HPDE6-E6E7 (cell line): Measurements from ENCODE around the gene SBNO2.

ENCODE experiments used
- DNase-seq: peaks from one replicate; pipeline ENCODE4 v3.0.0; 2011; ENCODE audit warnings: missing footprints; ENCODE audit errors: extremely low spot score

SBNO2 gene

GRCh38 chr19:1105873-1106840 is 67.9 kb downstream of the SBNO2 start:
- no peak for DNase-seq

GRCh38 chr19:1105008-1105872 is 68.8 kb downstream of the SBNO2 start:
- DNase-seq, result no peak

- no peak for DNase-seq
Measured at GRCh38 chr19:1104311-1105007, 69.6 kb downstream of the SBNO2 start.

GRCh38 chr19:1103708-1104310 is 70.3 kb downstream of the SBNO2 start, which contains the start of gene GPX4:
TSS of gene GPX4 (plus strand) at chr19:1103994. CDS start at chr19:1104044, 50 bp downstream.
- DNase-seq, result peak; percentile 90

GRCh38 chr19:1103132-1103707 is 70.8 kb downstream of the SBNO2 start:
- no peak for DNase-seq

GRCh38 chr19:1102407-1103131 is 71.5 kb downstream of the SBNO2 start:
- DNase-seq, result peak; percentile 81

GRCh38 chr19:1101337-1101698 is 72.8 kb downstream of the SBNO2 start:
- no peak for DNase-seq

- no peak for DNase-seq
Measured at GRCh38 chr19:1098177-1099051, 75.7 kb downstream of the SBNO2 start.

GRCh38 chr19:1097810-1098176 is 76.3 kb downstream of the SBNO2 start:
- DNase-seq, result no peak

GRCh38 chr19:1094978-1095701 is 78.9 kb downstream of the SBNO2 start, which contains the start of gene POLR2E:
TSS of gene POLR2E (minus strand) at chr19:1095375. CDS start at chr19:1095315, 60 bp downstream.
- peak; percentile 94 for DNase-seq

GRCh38 chr19:1094655-1094977 is 79.5 kb downstream of the SBNO2 start:
- no peak for DNase-seq

GRCh38 chr19:1093811-1094553 is 80.1 kb downstream of the SBNO2 start:
- DNase-seq, result no peak

- DNase-seq, result no peak
Measured at GRCh38 chr19:1093330-1093729, 80.7 kb downstream of the SBNO2 start.

- DNase-seq, result no peak
Measured at GRCh38 chr19:1091544-1092175, 82.4 kb downstream of the SBNO2 start.

GRCh38 chr19:1090731-1091543 is 83.1 kb downstream of the SBNO2 start:
- DNase-seq, result no peak

- no peak for DNase-seq
Measured at GRCh38 chr19:1089891-1090290, 84.2 kb downstream of the SBNO2 start.
